Keratinocyte (primary cell): Measurements from ENCODE around the gene CC2D2B.

Experiments used
- CTCF ChIP-seq, 3 experiments: IDR thresholded peaks in 1 of 3; conservative IDR thresholded peaks in 1 of 3; optimal IDR thresholded peaks in 1 of 3; 2 replicates in 2 of 3; 3 replicates in 1 of 3; pipeline versions ENCODE3 to v1.5.1; 2011; ENCODE audit warnings: low read length in 3 of 3, mild to moderate bottlenecking in 3 of 3, moderate library complexity in 2 of 3, control low read depth in 1 of 3, inconsistent platforms in 1 of 3; ENCODE audit not compliant: insufficient read depth in 2 of 3; ENCODE audit errors: extremely low read depth in 1 of 3
- EZH2 ChIP-seq: IDR thresholded peaks from one replicate; pipeline ENCODE4 v1.6.1; 2012; ENCODE audit warnings: inconsistent platforms, mild to moderate bottlenecking, low read length, moderate library complexity

GRCh38 chr10:95873139-95873538 is 34.6 kb upstream of the CC2D2B start:
- TF ChIP-seq CTCF (optimal IDR thresholded peaks at IDR 0.05 in 1 of 3, IDR thresholded peaks at IDR 0.05 in 1 of 3, conservative IDR thresholded peaks at IDR 0.05 in 1 of 3; ENCODE audit: extremely low read depth in 1 of 3, insufficient read depth in 2 of 3, low read length in 3 of 3) = no peak
- no peak for TF ChIP-seq EZH2
